ENCODE data around the gene FGF12.

Gene FGF12

GRCh38 chr3:192514081-192514753 lies 213.1 kb downstream of the FGF12 start:
- DNase-seq (ENCODE audit: low spot score), result no peak
- TF ChIP-seq CTCF (IDR thresholded peaks at IDR 0.05; ENCODE audit: poor library complexity, severe bottlenecking), result no peak
- Histone ChIP-seq H3K27me3 (ENCODE audit: insufficient read depth, poor library complexity, severe bottlenecking) (peaks cover 58% of the 10 kb centered on the region), H3K4me1 (ENCODE audit: insufficient read depth, poor library complexity, severe bottlenecking) (no peaks in the 10 kb centered on the region), H3K27ac (ENCODE audit: poor library complexity, severe bottlenecking) (no peak overlapping the region), H3K36me3 (ENCODE audit: low read depth) (no peaks in the 10 kb centered on the region), H3K4me3 (ENCODE audit: severe bottlenecking) (no peak overlapping the region), H3K9me3 (ENCODE audit: severe bottlenecking) (no peaks in the 10 kb centered on the region)
- peak; percentile 42; the same call in 1 of the 3 replicates for ATAC-seq (ENCODE audit: low read depth)

DNA sequence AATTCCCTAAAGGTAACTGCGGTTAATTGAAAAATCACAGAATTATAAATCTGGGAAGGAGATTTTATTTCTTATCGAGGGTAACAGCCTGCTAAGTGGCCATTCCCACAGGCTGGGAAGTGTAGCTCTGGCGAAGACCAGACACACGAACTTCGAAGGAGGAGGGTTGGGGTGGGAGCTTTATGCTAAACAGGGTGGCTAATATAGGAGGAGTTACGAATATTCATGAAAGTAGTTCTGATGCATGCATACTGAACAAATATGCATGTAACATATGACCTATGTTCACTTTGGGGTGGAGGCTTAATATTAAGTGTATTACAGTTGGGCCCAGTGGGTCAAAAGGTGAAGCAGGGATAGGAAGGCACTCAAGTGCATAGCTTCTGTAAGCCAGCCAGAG lies 221.6 kb downstream of the FGF12 start:
- no peak overlapping the region for H3K4me3 ChIP-seq (ENCODE audit: severe bottlenecking)
- no peak for TF ChIP-seq CTCF (IDR thresholded peaks at IDR 0.05; ENCODE audit: poor library complexity, severe bottlenecking)
- ATAC-seq (ENCODE audit: low read depth) (no peak), DNase-seq (ENCODE audit: low spot score) (no peak)
- H3K36me3 ChIP-seq (ENCODE audit: low read depth), result no peaks in the 10 kb centered on the region
- no peaks in the 10 kb centered on the region for H3K4me1 ChIP-seq (ENCODE audit: insufficient read depth, poor library complexity, severe bottlenecking)
- no peak overlapping the region for H3K27ac ChIP-seq (ENCODE audit: poor library complexity, severe bottlenecking)
- no peaks in the 10 kb centered on the region for H3K27me3 ChIP-seq (ENCODE audit: insufficient read depth, poor library complexity, severe bottlenecking)
- no peaks in the 10 kb centered on the region for H3K9me3 ChIP-seq (ENCODE audit: severe bottlenecking)

- no peak for ATAC-seq (ENCODE audit: low read depth)
- no peaks in the 10 kb centered on the region for H3K4me1 ChIP-seq (ENCODE audit: insufficient read depth, poor library complexity, severe bottlenecking)
- no peaks in the 10 kb centered on the region for H3K36me3 ChIP-seq (ENCODE audit: low read depth)
- no peaks in the 10 kb centered on the region for H3K9me3 ChIP-seq (ENCODE audit: severe bottlenecking)
- no peak for TF ChIP-seq CTCF (IDR thresholded peaks at IDR 0.05; ENCODE audit: poor library complexity, severe bottlenecking)
- H3K27me3 ChIP-seq (ENCODE audit: insufficient read depth, poor library complexity, severe bottlenecking), result no peaks in the 10 kb centered on the region
- DNase-seq (ENCODE audit: low spot score), result no peak
- no peak overlapping the region for H3K27ac ChIP-seq (ENCODE audit: poor library complexity, severe bottlenecking)
- no peak overlapping the region for H3K4me3 ChIP-seq (ENCODE audit: severe bottlenecking)
Observed at GRCh38 chr3:192501401-192501800, 225.9 kb downstream of the FGF12 start.

GRCh38 chr3:192496905-192497587 lies 230.3 kb downstream of the FGF12 start:
- no peak for ATAC-seq (ENCODE audit: low read depth)
- Histone ChIP-seq H3K9me3 (ENCODE audit: severe bottlenecking) (no peaks in the 10 kb centered on the region), H3K27ac (ENCODE audit: poor library complexity, severe bottlenecking) (no peak overlapping the region), H3K4me1 (ENCODE audit: insufficient read depth, poor library complexity, severe bottlenecking) (no peaks in the 10 kb centered on the region), H3K4me3 (ENCODE audit: severe bottlenecking) (no peak overlapping the region), H3K36me3 (ENCODE audit: low read depth) (no peaks in the 10 kb centered on the region), H3K27me3 (ENCODE audit: insufficient read depth, poor library complexity, severe bottlenecking) (no peaks in the 10 kb centered on the region)
- no peak for DNase-seq (ENCODE audit: low spot score)
- no peak for TF ChIP-seq CTCF (IDR thresholded peaks at IDR 0.05; ENCODE audit: poor library complexity, severe bottlenecking)

- H3K9me3 ChIP-seq (ENCODE audit: severe bottlenecking), result no peaks in the 10 kb centered on the region
- no peaks in the 10 kb centered on the region for H3K36me3 ChIP-seq (ENCODE audit: low read depth)
- peaks cover 3% of the 10 kb centered on the region for H3K27me3 ChIP-seq (ENCODE audit: insufficient read depth, poor library complexity, severe bottlenecking)
- TF ChIP-seq CTCF (IDR thresholded peaks at IDR 0.05; ENCODE audit: poor library complexity, severe bottlenecking), result no peak
- ATAC-seq (ENCODE audit: low read depth) (0 out of 3 replicates have a peak, but pooled peaks have one; percentile 31), DNase-seq (ENCODE audit: low spot score) (no peak)
- H3K4me1 ChIP-seq (ENCODE audit: insufficient read depth, poor library complexity, severe bottlenecking), result no peaks in the 10 kb centered on the region
- no peak overlapping the region for H3K4me3 ChIP-seq (ENCODE audit: severe bottlenecking)
- no peak overlapping the region for H3K27ac ChIP-seq (ENCODE audit: poor library complexity, severe bottlenecking)
Observed at GRCh38 chr3:192494174-192494573, 233.2 kb downstream of the FGF12 start.
